ENCODE results near the gene PCBP2.
"Not testable (repeated sequence)": the region's sequence is repeated elsewhere in the genome, so short reads cannot be mapped to it uniquely, and the experiment has no call there.

Gene PCBP2

GRCh38 chr12:53451661-53452158 lies at the start of gene PCBP2:
Gene PCBP2 (plus strand): TSS chr12:53452102. CDS start chr12:53454801, 2,699 bp downstream.
- peak; percentile 99 for DNase-seq

- not testable (repeated sequence) for DNase-seq
These were observed 49.6 kb upstream of the PCBP2 start for GRCh38 chr12:53402351-53402750.

GRCh38 chr12:53402871-53403270 lies 49.0 kb upstream of the PCBP2 start:
- no peak for DNase-seq

GRCh38 chr12:53410951-53411350 lies 41.0 kb upstream of the PCBP2 start:
- no peak for DNase-seq

GRCh38 chr12:53413485-53414204 lies 38.3 kb upstream of the PCBP2 start:
- DNase-seq = no peak

- DNase-seq = no peak
These were observed 37.0 kb upstream of the PCBP2 start for GRCh38 chr12:53414756-53415417.

GRCh38 chr12:53415752-53416389 lies 36.0 kb upstream of the PCBP2 start:
- not testable (repeated sequence) for DNase-seq

GRCh38 chr12:53417291-53417816 lies 34.5 kb upstream of the PCBP2 start:
- DNase-seq = not testable (repeated sequence)

- DNase-seq = no peak
These were observed 33.7 kb upstream of the PCBP2 start for GRCh38 chr12:53418221-53418620.

GRCh38 chr12:53419756-53420155 lies 32.1 kb upstream of the PCBP2 start:
- no peak for DNase-seq

GRCh38 chr12:53422247-53422646 lies 29.7 kb upstream of the PCBP2 start:
- not testable (repeated sequence) for DNase-seq

- DNase-seq = no peak
These were observed 28.3 kb upstream of the PCBP2 start, which contains the start of gene AMHR2 for GRCh38 chr12:53423597-53423996. Gene AMHR2 (plus strand): TSS chr12:53423855. CDS start chr12:53423935, 80 bp downstream.

- no peak for DNase-seq
These were observed 27.0 kb upstream of the PCBP2 start for GRCh38 chr12:53424626-53425514.

- DNase-seq = no peak
These were observed 26.3 kb upstream of the PCBP2 start for GRCh38 chr12:53425515-53426150.

- peak; percentile 78 for DNase-seq
These were observed 23.9 kb upstream of the PCBP2 start for GRCh38 chr12:53427905-53428594.

- DNase-seq = no peak
These were observed 23.2 kb upstream of the PCBP2 start for GRCh38 chr12:53428741-53429140.

GRCh38 chr12:53430116-53430515 lies 21.8 kb upstream of the PCBP2 start:
- no peak for DNase-seq

- no peak for DNase-seq
These were observed 20.7 kb upstream of the PCBP2 start for GRCh38 chr12:53431187-53431586.

GRCh38 chr12:53435326-53435725 lies 16.6 kb upstream of the PCBP2 start:
- DNase-seq = not testable (repeated sequence)

GRCh38 chr12:53439582-53439981 lies 12.3 kb upstream of the PCBP2 start:
- DNase-seq = not testable (repeated sequence)
